ENCODE results near the gene MPC1L. TPM values are rescaled to one million over a fixed set of nuclear protein-coding genes. Genes with fewer than 3 reads are reported as not detected.
"Not testable (repeated sequence)": the region's sequence is repeated elsewhere in the genome, so short reads cannot be mapped to it uniquely, and the experiment has no call there.

MPC1L gene
- total RNA-seq (not detected in 2 replicates), polyA plus RNA-seq (not detected in 2 replicates), polyA minus RNA-seq (not detected in 2 replicates)
- total RNA-seq (2013), result not detected

DNA sequence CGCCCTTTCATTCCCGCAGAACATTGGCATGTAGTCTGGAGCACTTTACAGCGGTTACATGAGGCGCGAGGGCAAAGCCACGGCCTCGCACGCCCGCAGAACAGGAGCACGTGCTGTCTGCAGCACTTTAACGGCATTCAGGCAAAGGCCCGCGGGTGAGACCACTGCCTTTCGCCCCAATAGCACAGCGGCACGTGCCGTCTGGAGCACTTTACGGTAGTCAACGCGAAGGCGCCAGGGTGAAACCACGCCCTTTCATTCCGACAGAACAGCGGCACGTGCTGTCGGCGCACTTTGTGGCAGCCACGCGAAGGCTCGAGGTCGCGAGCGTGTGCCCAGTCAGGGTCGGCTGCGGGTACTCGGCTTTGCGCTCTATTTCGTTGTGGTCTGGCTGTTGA is at the start of gene MPC1L:
TSS of gene MPC1L (plus strand) at position 290 of the 398 bp plus-strand sequence. CDS start 138 bp downstream, outside the sequence.
- TF ChIP-seq, protein P1, sequence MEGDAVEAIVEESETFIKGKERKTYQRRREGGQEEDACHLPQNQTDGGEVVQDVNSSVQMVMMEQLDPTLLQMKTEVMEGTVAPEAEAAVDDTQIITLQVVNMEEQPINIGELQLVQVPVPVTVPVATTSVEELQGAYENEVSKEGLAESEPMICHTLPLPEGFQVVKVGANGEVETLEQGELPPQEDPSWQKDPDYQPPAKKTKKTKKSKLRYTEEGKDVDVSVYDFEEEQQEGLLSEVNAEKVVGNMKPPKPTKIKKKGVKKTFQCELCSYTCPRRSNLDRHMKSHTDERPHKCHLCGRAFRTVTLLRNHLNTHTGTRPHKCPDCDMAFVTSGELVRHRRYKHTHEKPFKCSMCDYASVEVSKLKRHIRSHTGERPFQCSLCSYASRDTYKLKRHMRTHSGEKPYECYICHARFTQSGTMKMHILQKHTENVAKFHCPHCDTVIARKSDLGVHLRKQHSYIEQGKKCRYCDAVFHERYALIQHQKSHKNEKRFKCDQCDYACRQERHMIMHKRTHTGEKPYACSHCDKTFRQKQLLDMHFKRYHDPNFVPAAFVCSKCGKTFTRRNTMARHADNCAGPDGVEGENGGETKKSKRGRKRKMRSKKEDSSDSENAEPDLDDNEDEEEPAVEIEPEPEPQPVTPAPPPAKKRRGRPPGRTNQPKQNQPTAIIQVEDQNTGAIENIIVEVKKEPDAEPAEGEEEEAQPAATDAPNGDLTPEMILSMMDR (IDR thresholded peaks at IDR 0.05), result no peak
- TF ChIP-seq EZH2 (IDR thresholded peaks at IDR 0.05; ENCODE audit: borderline replicate concordance, insufficient read depth, low read depth, low read length, poor library complexity, severe bottlenecking), result no peak
- Histone ChIP-seq H3K27ac (ENCODE audit: low read length in 2 of 2) (no peak within 1 kb of the TSS), H3K27me3 (replicated peaks in 1 of 4; ENCODE audit: control extremely low read depth in 1 of 4, control insufficient read depth in 3 of 4, insufficient read depth in 4 of 4, low read length in 3 of 4) (no peaks in the 10 kb centered on the region), H3K36me3 (replicated peaks in 1 of 2; ENCODE audit: control extremely low read depth in 1 of 2, control insufficient read depth in 1 of 2, extremely low read depth in 1 of 2, insufficient read depth in 2 of 2, low read length in 1 of 2) (peaks cover 0 to 4% of the 10 kb centered on the region in 2 experiments), H2AFZ (ENCODE audit: insufficient read depth, low read depth, low read length, poor library complexity, severe bottlenecking) (no peak within 1 kb of the TSS), H3K9me3 (ENCODE audit: control extremely low read depth in 1 of 3, control insufficient read depth in 2 of 3, insufficient read depth in 1 of 3, low read length in 2 of 3) (peaks cover 0 to 8% (median 0%) of the 10 kb centered on the region in 3 donors), H4K20me1 (ENCODE audit: control insufficient read depth, insufficient read depth, low read length, poor library complexity, severe bottlenecking) (no peaks in the 10 kb centered on the region), H3K4me3 (ENCODE audit: control extremely low read depth in 1 of 5, extremely low read depth in 1 of 5, insufficient read depth in 1 of 5, low read depth in 2 of 5, low read length in 4 of 5) (no peak within 1 kb of the TSS), H3K79me2 (ENCODE audit: control insufficient read depth, insufficient read depth, low read length) (no peaks in the 10 kb centered on the region), H3K9ac (ENCODE audit: low read length) (no peak within 1 kb of the TSS), H3K4me2 (replicated peaks; ENCODE audit: low read depth, low read length, poor library complexity, severe bottlenecking) (no peak within 1 kb of the TSS), H3K4me1 (ENCODE audit: control insufficient read depth in 2 of 2, insufficient read depth in 2 of 2, low read length in 2 of 2) (no peaks in the 10 kb centered on the region)
- ATAC-seq (ENCODE audit: low read depth) (no peak), DNase-seq (no peak)
- H3K27ac Mint-ChIP-seq, result no peak within 1 kb of the TSS
- no peak within 1 kb of the TSS for H3K4me3 Mint-ChIP-seq
- no peaks in the 10 kb centered on the region for H3K27me3 Mint-ChIP-seq
- intact Hi-C loops (cut with micrococcal nuclease), result no loop called here
- ChIA-PET CTCF (no interaction called here), POLR2A (no interaction called here)
- no peaks in the 10 kb centered on the region for H3K9me3 Mint-ChIP-seq (ENCODE audit: insufficient read depth)
- no peaks in the 10 kb centered on the region for H3K4me1 Mint-ChIP-seq
- 95% methylated on average over 38 of the region's 38 CpGs for WGBS (ENCODE audit: insufficient coverage)

DNA sequence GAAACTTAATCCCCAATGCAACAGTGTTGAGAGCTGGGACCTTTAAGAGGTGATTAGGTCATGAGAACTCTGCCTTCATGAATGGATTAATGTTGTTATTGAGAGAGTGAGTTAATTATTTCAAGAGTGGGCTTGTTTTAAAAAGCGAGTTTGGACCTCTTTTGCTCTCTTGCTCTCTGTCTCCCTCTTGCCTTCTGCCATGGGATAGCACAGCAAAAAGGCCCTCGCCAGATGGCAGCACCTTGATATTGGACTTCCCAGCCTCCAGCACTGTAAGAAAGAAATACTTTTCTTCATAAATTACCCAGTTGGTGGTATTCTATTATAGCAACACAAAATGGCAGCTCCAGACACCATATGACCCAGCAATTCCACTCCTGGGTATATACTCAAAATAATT is 49.5 kb upstream of the MPC1L start:
- no peaks in the 10 kb centered on the region for H3K79me2 ChIP-seq (ENCODE audit: control insufficient read depth, insufficient read depth, low read length)
- no peak overlapping the region for H3K9ac ChIP-seq (ENCODE audit: low read length)
- H3K4me3 ChIP-seq (ENCODE audit: control extremely low read depth in 1 of 5, extremely low read depth in 1 of 5, insufficient read depth in 1 of 5, low read depth in 2 of 5, low read length in 4 of 5), result no peak overlapping the region
- POLR2A ChIA-PET, result interaction anchor here (0.7 kb wide), 1 partner anchor 71 kb away, joined by 4 read pairs; no protein-coding TSS in a partner anchor
- Mint-ChIP-seq H3K27ac (no peak overlapping the region), H3K27me3 (no peaks in the 10 kb centered on the region), H3K4me1 (peaks cover 16% of the 10 kb centered on the region), H3K9me3 (ENCODE audit: insufficient read depth) (no peaks in the 10 kb centered on the region), H3K4me3 (no peak overlapping the region)
- ATAC-seq (ENCODE audit: low read depth) (peak; percentile 36), DNase-seq (peak; percentile 26)
- H3K36me3 ChIP-seq (replicated peaks in 1 of 2; ENCODE audit: control extremely low read depth in 1 of 2, control insufficient read depth in 1 of 2, extremely low read depth in 1 of 2, insufficient read depth in 2 of 2, low read length in 1 of 2), result no peaks in the 10 kb centered on the region
- H3K27me3 ChIP-seq (replicated peaks in 1 of 4; ENCODE audit: control extremely low read depth in 1 of 4, control insufficient read depth in 3 of 4, insufficient read depth in 4 of 4, low read length in 3 of 4), result no peaks in the 10 kb centered on the region
- intact Hi-C loops (cut with micrococcal nuclease), result no loop called here
- no peak overlapping the region for H2AFZ ChIP-seq (ENCODE audit: insufficient read depth, low read depth, low read length, poor library complexity, severe bottlenecking)
- H3K27ac ChIP-seq (ENCODE audit: low read length in 2 of 2), result no peak overlapping the region
- no peaks in the 10 kb centered on the region for H4K20me1 ChIP-seq (ENCODE audit: control insufficient read depth, insufficient read depth, low read length, poor library complexity, severe bottlenecking)
- TF ChIP-seq, protein P1 (IDR thresholded peaks at IDR 0.05), result peak; percentile 56
- no peak for TF ChIP-seq EZH2 (IDR thresholded peaks at IDR 0.05; ENCODE audit: borderline replicate concordance, insufficient read depth, low read depth, low read length, poor library complexity, severe bottlenecking)
- CTCF ChIA-PET, result interaction anchor here (0.7 kb wide), 4 partner anchors 53 to 1309 kb away, joined by 3 to 4 read pairs (median 4); no protein-coding TSS in a partner anchor
- H3K4me1 ChIP-seq (ENCODE audit: control insufficient read depth in 2 of 2, insufficient read depth in 2 of 2, low read length in 2 of 2), result peaks cover 11 to 17% of the 10 kb centered on the region in 2 donors
- no CpG with 5 or more reads among the region's 2 CpGs for WGBS (ENCODE audit: insufficient coverage)
- no peaks in the 10 kb centered on the region for H3K9me3 ChIP-seq (ENCODE audit: control extremely low read depth in 1 of 3, control insufficient read depth in 2 of 3, insufficient read depth in 1 of 3, low read length in 2 of 3)
- H3K4me2 ChIP-seq (replicated peaks; ENCODE audit: low read depth, low read length, poor library complexity, severe bottlenecking), result no peak overlapping the region

DNA sequence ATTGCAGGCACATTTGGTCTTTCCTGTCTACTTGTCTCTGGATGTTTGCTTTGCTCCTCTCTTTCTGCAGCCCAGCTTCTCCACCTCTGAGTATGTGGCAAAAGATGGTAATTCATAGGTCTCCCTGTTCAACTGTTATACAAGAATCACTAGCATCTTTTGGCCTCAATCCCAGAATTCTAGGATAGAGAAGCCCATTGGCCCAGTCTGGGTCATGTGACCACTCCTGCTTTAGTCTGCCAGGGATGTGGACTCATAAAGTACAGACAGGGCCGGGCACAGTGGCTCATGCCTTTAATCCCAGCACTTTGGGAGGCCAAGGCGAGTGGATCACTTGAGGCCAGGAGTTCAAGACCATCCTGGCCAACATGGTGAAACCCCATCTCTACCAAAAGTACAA is 47.8 kb upstream of the MPC1L start:
- ATAC-seq (ENCODE audit: low read depth); DNase-seq; H3K9me3 ChIP-seq (ENCODE audit: control extremely low read depth in 1 of 3, control insufficient read depth in 2 of 3, insufficient read depth in 1 of 3, low read length in 2 of 3); H3K36me3 ChIP-seq (replicated peaks in 1 of 2; ENCODE audit: control extremely low read depth in 1 of 2, control insufficient read depth in 1 of 2, extremely low read depth in 1 of 2, insufficient read depth in 2 of 2, low read length in 1 of 2); CTCF ChIA-PET; POLR2A ChIA-PET; H3K27ac ChIP-seq (ENCODE audit: low read length in 2 of 2); H4K20me1 ChIP-seq (ENCODE audit: control insufficient read depth, insufficient read depth, low read length, poor library complexity, severe bottlenecking); H3K9me3 Mint-ChIP-seq (ENCODE audit: insufficient read depth); H3K79me2 ChIP-seq (ENCODE audit: control insufficient read depth, insufficient read depth, low read length); H3K9ac ChIP-seq (ENCODE audit: low read length); H3K4me3 Mint-ChIP-seq; H3K27me3 Mint-ChIP-seq; H2AFZ ChIP-seq (ENCODE audit: insufficient read depth, low read depth, low read length, poor library complexity, severe bottlenecking); H3K27me3 ChIP-seq (replicated peaks in 1 of 4; ENCODE audit: control extremely low read depth in 1 of 4, control insufficient read depth in 3 of 4, insufficient read depth in 4 of 4, low read length in 3 of 4); intact Hi-C loops (cut with micrococcal nuclease); H3K4me3 ChIP-seq (ENCODE audit: control extremely low read depth in 1 of 5, extremely low read depth in 1 of 5, insufficient read depth in 1 of 5, low read depth in 2 of 5, low read length in 4 of 5); H3K4me2 ChIP-seq (replicated peaks; ENCODE audit: low read depth, low read length, poor library complexity, severe bottlenecking); H3K27ac Mint-ChIP-seq: not testable (repeated sequence)
- no CpG with 5 or more reads among the region's 2 CpGs for WGBS (ENCODE audit: insufficient coverage)
- H3K4me1 ChIP-seq (ENCODE audit: control insufficient read depth in 2 of 2, insufficient read depth in 2 of 2, low read length in 2 of 2), result peaks cover 11 to 19% of the 10 kb centered on the region in 2 donors
- H3K4me1 Mint-ChIP-seq, result peaks cover 15% of the 10 kb centered on the region

Data from B cell (primary cell).